Colon (tissue), 2 donors: ENCODE measurements around the gene KCNH8.
A peak's percentile ranks its signal among the peaks of the same experiment; 100 is the strongest.
"Not testable (repeated sequence)": the region's sequence is repeated elsewhere in the genome, so short reads cannot be mapped to it uniquely, and the experiment has no call there.

Experiments used
- FAIRE-seq: peaks from 2 replicates; lab custom pipeline; 2012; peaks lifted over from hg19 to GRCh38; lab: Jason Lieb, UNC
- donor health status: control.
- donor health status: control.

KCNH8 gene

GRCh38 chr3:19147905-19148767, at the start of gene KCNH8:
Gene KCNH8 (plus strand): TSS chr3:19148510. CDS start chr3:19148720, 210 bp downstream.
- FAIRE-seq: no peak

- FAIRE-seq: not testable (repeated sequence)
These were observed 45.5 kb upstream of the KCNH8 start for GRCh38 chr3:19102654-19103290.

GRCh38 chr3:19103510-19103909, 44.8 kb upstream of the KCNH8 start:
- no peak for FAIRE-seq

- no peak for FAIRE-seq
These were observed 43.9 kb upstream of the KCNH8 start for GRCh38 chr3:19104459-19104858.

GRCh38 chr3:19105826-19106225, 42.5 kb upstream of the KCNH8 start:
- no peak for FAIRE-seq

- no peak for FAIRE-seq
These were observed 42.0 kb upstream of the KCNH8 start for GRCh38 chr3:19106307-19106706.

- FAIRE-seq: no peak
These were observed 40.6 kb upstream of the KCNH8 start for GRCh38 chr3:19107719-19108118.

- no peak for FAIRE-seq
These were observed 37.9 kb upstream of the KCNH8 start for GRCh38 chr3:19110335-19110895.

- no peak for FAIRE-seq
These were observed 33.8 kb upstream of the KCNH8 start for GRCh38 chr3:19114461-19114860.

GRCh38 chr3:19116239-19116638, 32.1 kb upstream of the KCNH8 start:
- no peak for FAIRE-seq

- no peak for FAIRE-seq
These were observed 23.6 kb upstream of the KCNH8 start for GRCh38 chr3:19124752-19125151.

GRCh38 chr3:19139863-19140262, 8.4 kb upstream of the KCNH8 start:
- FAIRE-seq: no peak

GRCh38 chr3:19146685-19147650, 1.3 kb upstream of the KCNH8 start:
- FAIRE-seq: no peak

GRCh38 chr3:19148768-19149091, 420 bp downstream of the KCNH8 start:
- no peak for FAIRE-seq

GRCh38 chr3:19149368-19149767, 1.1 kb downstream of the KCNH8 start:
- no peak for FAIRE-seq

GRCh38 chr3:19151171-19151570, 2.9 kb downstream of the KCNH8 start:
- peak; percentile 43 for FAIRE-seq

- FAIRE-seq: no peak
These were observed 6.5 kb downstream of the KCNH8 start for GRCh38 chr3:19154693-19155250.

- FAIRE-seq: no peak
These were observed 7.1 kb downstream of the KCNH8 start for GRCh38 chr3:19155375-19155774.

GRCh38 chr3:19159966-19160635, 11.8 kb downstream of the KCNH8 start:
- FAIRE-seq: no peak

GRCh38 chr3:19165654-19166053, 17.3 kb downstream of the KCNH8 start:
- no peak for FAIRE-seq

- no peak for FAIRE-seq
These were observed 23.5 kb downstream of the KCNH8 start for GRCh38 chr3:19171794-19172193.
